Measurements from ENCODE around the gene TSPAN16. TPM values are rescaled to one million over a fixed set of nuclear protein-coding genes. Genes with fewer than 3 reads are reported as not detected.

Gene TSPAN16
- total and polyA plus RNA-seq, 2 donors (not counting 3 experiments of a cell fraction or from before 2014, with no cell fraction given) = not detected

DNA sequence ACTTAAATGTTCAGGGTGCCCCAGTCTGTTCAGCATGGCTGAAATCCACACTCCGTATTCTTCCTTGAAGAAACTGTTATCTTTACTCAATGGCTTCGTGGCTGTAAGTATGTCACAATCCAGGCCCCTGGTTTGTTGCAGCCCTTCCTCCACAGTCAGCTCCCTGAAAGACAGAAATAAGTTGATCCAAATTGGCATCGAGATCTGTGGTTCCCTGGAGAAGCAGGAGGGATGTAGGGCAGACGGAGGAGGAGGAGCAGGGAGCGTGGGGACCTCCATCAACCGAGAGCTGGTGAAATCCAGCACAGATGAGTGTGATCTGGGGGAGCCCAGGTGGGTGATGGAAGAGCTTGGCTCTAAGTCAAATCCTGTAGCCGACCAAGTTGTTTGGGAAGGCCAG lies 304 bp downstream of the TSPAN16 start:
- H3K27ac ChIP-seq (ENCODE audit: insufficient read depth, low read depth, low read length) = no peak overlapping the region
- ChIA-PET CTCF (interaction anchor here (1.3 to 3.0 kb wide), 2 partner anchors 85 to 186 kb away, joined by 3 to 12 read pairs; no protein-coding TSS in a partner anchor), POLR2A (interaction anchor here (1.2 kb wide), 1 partner anchor 186 kb away, joined by 3 read pairs; no protein-coding TSS in a partner anchor)
- no peaks in the 10 kb centered on the region for H3K79me2 ChIP-seq (ENCODE audit: control insufficient read depth, insufficient read depth, low read length)
- dilution Hi-C loops (cut with MboI; ENCODE audit: extremely low pct_ligation_motif_present, low sequenced_read_pairs) (no loop called here), intact Hi-C loops (cut with micrococcal nuclease) (no loop called here)
- BruUV-seq (replicated peaks) = no TSS peak
- H3K4me2 ChIP-seq (ENCODE audit: insufficient read depth, low read length) = no peak overlapping the region
- no peak overlapping the region for H2AFZ ChIP-seq (ENCODE audit: low read depth, low read length)
- no peak overlapping the region for H3K4me3 ChIP-seq (replicated peaks in 1 of 3; ENCODE audit: insufficient read depth in 1 of 3, low read depth in 1 of 3, low read length in 3 of 3)
- H3K9ac ChIP-seq (replicated peaks; ENCODE audit: extremely low read depth, insufficient read depth, low read length) = no peak overlapping the region
- H4K20me1 ChIP-seq (replicated peaks; ENCODE audit: control insufficient read depth, extremely low read depth, insufficient read depth, low read length) = no peaks in the 10 kb centered on the region
- H3K4me1 ChIP-seq (ENCODE audit: control insufficient read depth, extremely low read depth, insufficient read depth, low read length) = no peaks in the 10 kb centered on the region
- FAIRE-seq = peak; percentile 8
- TF ChIP-seq, protein P1, sequence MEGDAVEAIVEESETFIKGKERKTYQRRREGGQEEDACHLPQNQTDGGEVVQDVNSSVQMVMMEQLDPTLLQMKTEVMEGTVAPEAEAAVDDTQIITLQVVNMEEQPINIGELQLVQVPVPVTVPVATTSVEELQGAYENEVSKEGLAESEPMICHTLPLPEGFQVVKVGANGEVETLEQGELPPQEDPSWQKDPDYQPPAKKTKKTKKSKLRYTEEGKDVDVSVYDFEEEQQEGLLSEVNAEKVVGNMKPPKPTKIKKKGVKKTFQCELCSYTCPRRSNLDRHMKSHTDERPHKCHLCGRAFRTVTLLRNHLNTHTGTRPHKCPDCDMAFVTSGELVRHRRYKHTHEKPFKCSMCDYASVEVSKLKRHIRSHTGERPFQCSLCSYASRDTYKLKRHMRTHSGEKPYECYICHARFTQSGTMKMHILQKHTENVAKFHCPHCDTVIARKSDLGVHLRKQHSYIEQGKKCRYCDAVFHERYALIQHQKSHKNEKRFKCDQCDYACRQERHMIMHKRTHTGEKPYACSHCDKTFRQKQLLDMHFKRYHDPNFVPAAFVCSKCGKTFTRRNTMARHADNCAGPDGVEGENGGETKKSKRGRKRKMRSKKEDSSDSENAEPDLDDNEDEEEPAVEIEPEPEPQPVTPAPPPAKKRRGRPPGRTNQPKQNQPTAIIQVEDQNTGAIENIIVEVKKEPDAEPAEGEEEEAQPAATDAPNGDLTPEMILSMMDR (IDR thresholded peaks at IDR 0.05; ENCODE audit: extremely low read depth in 1 of 2, insufficient read depth in 1 of 2, low read depth in 1 of 2, low read length in 2 of 2) = no peak
- TF ChIP-seq POLR2AphosphoS5 (IDR thresholded peaks at IDR 0.05; ENCODE audit: insufficient read depth, low read depth, low read length) (no peak), JUN (IDR thresholded peaks at IDR 0.05; ENCODE audit: borderline replicate concordance, insufficient read depth, insufficient read length, low read depth) (no peak), POLR2A (IDR thresholded peaks at IDR 0.05; ENCODE audit: low read depth, low read length) (no peak), GATA2 (IDR thresholded peaks at IDR 0.05; ENCODE audit: insufficient read depth, insufficient read length, low read depth, low read length) (no peak), EZH2 (IDR thresholded peaks at IDR 0.05; ENCODE audit: borderline replicate concordance, low read depth, low read length, severe bottlenecking) (no peak), MYC (IDR thresholded peaks at IDR 0.05; ENCODE audit: low read depth, low read length) (no peak)
- TF ChIP-seq, protein P2, sequence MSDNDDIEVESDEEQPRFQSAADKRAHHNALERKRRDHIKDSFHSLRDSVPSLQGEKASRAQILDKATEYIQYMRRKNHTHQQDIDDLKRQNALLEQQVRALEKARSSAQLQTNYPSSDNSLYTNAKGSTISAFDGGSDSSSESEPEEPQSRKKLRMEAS (IDR thresholded peaks at IDR 0.05; ENCODE audit: insufficient read depth, insufficient read length) = no peak
- peaks cover 0 to 1% of the 10 kb centered on the region in 2 experiments for H3K27me3 ChIP-seq (ENCODE audit: control insufficient read depth in 2 of 2, insufficient read depth in 2 of 2, low read length in 2 of 2)
- no peaks in the 10 kb centered on the region for H3K36me3 ChIP-seq (ENCODE audit: control insufficient read depth in 2 of 2, extremely low read depth in 1 of 2, insufficient read depth in 2 of 2, low read length in 2 of 2)
- no peak for DNase-seq (ENCODE audit: low read depth, low spot score)
- H3K9me1 ChIP-seq (replicated peaks; ENCODE audit: control insufficient read depth, extremely low read depth, insufficient read depth, low read length) = no peaks in the 10 kb centered on the region
- H3K9me3 ChIP-seq (replicated peaks; ENCODE audit: control insufficient read depth, insufficient read depth, low read length) = no peaks in the 10 kb centered on the region
